Heart left ventricle (tissue), 16 donors: ENCODE measurements around the gene MMP13. TPM values are rescaled to one million over a fixed set of nuclear protein-coding genes. Genes with fewer than 3 reads are reported as not detected.
A peak's percentile ranks its signal among the peaks of the same experiment; 100 is the strongest.
"Not testable (repeated sequence)": the region's sequence is repeated elsewhere in the genome, so short reads cannot be mapped to it uniquely, and the experiment has no call there.

Experiments used
- ATAC-seq, 4 donors: fragments of 200-7000 bp; cut with Tn5 transposase; one replicate each; pipeline ENCODE4 v1.9.1; 2020 to 2022; ENCODE audit warnings: moderate library complexity in 4 of 4, mild to moderate bottlenecking in 3 of 4, moderate number of reproducible peaks in 1 of 4
- DNase-seq, 5 donors: peaks; one replicate each; pipeline ENCODE4 v3.0.0-alpha.2; 2020
- H3K27ac ChIP-seq, 12 donors: fragments of 200-600 bp; sonication (generic) in 4 of 12; one replicate each; pipeline versions ENCODE4 v1.5.0 to v1.8.0; 2016 to 2022; ENCODE audit warnings: mild to moderate bottlenecking in 2 of 12
- H3K27me3 ChIP-seq, 9 donors: fragments of 200-600 bp; sonication (generic) in 2 of 9; one replicate each; pipeline versions ENCODE4 v1.5.1 to v1.8.0; 2016 to 2022; ENCODE audit warnings: mild to moderate bottlenecking in 3 of 9
- H3K36me3 ChIP-seq, 9 donors: fragments of 200-600 bp; sonication (generic) in 2 of 9; one replicate each; pipeline versions ENCODE4 v1.5.0 to v1.8.0; 2018 to 2022; ENCODE audit warnings: mild to moderate bottlenecking in 2 of 9
- H3K4me1 ChIP-seq, 12 donors: fragments of 200-600 bp; sonication (generic) in 4 of 12; one replicate each; pipeline versions ENCODE4 v1.5.0 to v1.8.0; 2016 to 2022; ENCODE audit warnings: mild to moderate bottlenecking in 3 of 12
- H3K4me3 ChIP-seq, 12 donors: fragments of 200-600 bp; sonication (generic) in 4 of 12; one replicate each; pipeline versions ENCODE4 v1.5.0 to v1.8.0; 2017 to 2022; ENCODE audit warnings: mild to moderate bottlenecking in 9 of 12, moderate library complexity in 4 of 12
- H3K9me3 ChIP-seq, 12 donors: fragments of 200-600 bp; sonication (generic) in 4 of 12; one replicate each; pipeline versions ENCODE4 v1.5.0 to v1.8.0; 2016 to 2022; ENCODE audit warnings: mild to moderate bottlenecking in 1 of 12
- POLR2A ChIP-seq, 2 donors: fragments of 450-650 bp; IDR thresholded peaks; one replicate each; pipeline ENCODE4 v1.6.1; 2017; ENCODE audit warnings: antibody characterized with exemption in 2 of 2, mild to moderate bottlenecking in 2 of 2, moderate library complexity in 2 of 2
- WGBS, 4 donors: extraction: QIAGEN DNeasy Blood & Tissue Kit in 2 of 4; methylation state at CpG; one replicate each; pipeline versions ENCODE4 v1.1.5 to v1.1.7; 2013 to 2018; 5-methylcytosine and 5-hydroxymethylcytosine counted together
- intact Hi-C, 10 donors: fragments of 100-400 bp; cut with DNase I; formaldehyde crosslinking; loops; one replicate each; pipeline versions ENCODE4 v1.11.1 to v1.14.2; 2022
- polyA plus RNA-seq, 2 donors: library from polyadenylated mRNA; stranded (reverse); fragments of 200-250 nt; gene quantifications; one replicate each; pipeline ENCODE4 v1.2.3, GENCODE V29; 2013
- total RNA-seq, 9 donors: library from RNA; depleted of rRNA in 2 of 9; stranded (reverse); fragments of >200 nt in 2 of 9; fragmentation: NEBNext Ultra II Directional in 3 of 9; extraction: Animal tissue kit (Norgen Biotek cat#: 25700) in 3 of 9; gene quantifications; one replicate each; pipeline versions ENCODE4 v1.1.0 to v1.2.4, GENCODE V29; 2016 to 2023
- TF ChIP-seq, protein P1 (sequence below), 12 donors: fragments of 200-600 bp; sonication (generic) in 4 of 12; IDR thresholded peaks; one replicate each; pipeline versions ENCODE4 v1.5.0 to v1.8.0; 2018 to 2022; ENCODE audit warnings: antibody characterized with exemption in 12 of 12, mild to moderate bottlenecking in 5 of 12
- donor health status: ischemic (EF 13 %, LVEDD 7.1; RV severe dilation, severe dysfunction).
- donor health status: healthy with polysubstance abuse.
- donor health status: DM: no; HTN: yes; CAD: no.
- donor health status: DM: no; HTN: no; CAD: no.
- donor health status: ischemic (EF 25% LVEDD 6.9; RV normal size, moderate dysfunction).
- donor health status: ischemic (EF 25% LVEDD 5.7; RV mildly dilated, moderate dysfunction).
- donor health status: healthy.
- donor health status: DM: yes; HTN: yes; CAD: no.
- donor health status: ischemic (EF 35%, LVEDD 5.7; RV mildly dilated, moderate dysfunction).
- donor health status: nonischemic (EF 11% LVEDD 7.7; RV severe dilation, severe dysfunction).
- donor health status: DM: yes; HTN: yes; CAD: no.
- donor health status: PGD.
- donor health status: ischemic (EF 29% LVEDD 5.4; RV normal size, mild dysfunction).
- donor health status: nonischemic (EF 23%, LVEDD 6.1; RV moderate dilation, normal function).

Gene MMP13
- total and polyA plus RNA-seq, 11 donors: not detected

GRCh38 chr11:102915044-102915375, 40.5 kb downstream of the MMP13 start:
- Histone ChIP-seq H3K9me3 (no peaks in the 10 kb centered on the region), H3K4me3 (no peak overlapping the region), H3K27me3 (peaks cover 0 to 18% (median 0%) of the 10 kb centered on the region in 9 donors), H3K36me3 (no peaks in the 10 kb centered on the region), H3K27ac (peak overlapping the region in 1 of 12 donors; percentile 51), H3K4me1 (no peaks in the 10 kb centered on the region)
- intact Hi-C loops: no loop called here
- TF ChIP-seq, protein P1, sequence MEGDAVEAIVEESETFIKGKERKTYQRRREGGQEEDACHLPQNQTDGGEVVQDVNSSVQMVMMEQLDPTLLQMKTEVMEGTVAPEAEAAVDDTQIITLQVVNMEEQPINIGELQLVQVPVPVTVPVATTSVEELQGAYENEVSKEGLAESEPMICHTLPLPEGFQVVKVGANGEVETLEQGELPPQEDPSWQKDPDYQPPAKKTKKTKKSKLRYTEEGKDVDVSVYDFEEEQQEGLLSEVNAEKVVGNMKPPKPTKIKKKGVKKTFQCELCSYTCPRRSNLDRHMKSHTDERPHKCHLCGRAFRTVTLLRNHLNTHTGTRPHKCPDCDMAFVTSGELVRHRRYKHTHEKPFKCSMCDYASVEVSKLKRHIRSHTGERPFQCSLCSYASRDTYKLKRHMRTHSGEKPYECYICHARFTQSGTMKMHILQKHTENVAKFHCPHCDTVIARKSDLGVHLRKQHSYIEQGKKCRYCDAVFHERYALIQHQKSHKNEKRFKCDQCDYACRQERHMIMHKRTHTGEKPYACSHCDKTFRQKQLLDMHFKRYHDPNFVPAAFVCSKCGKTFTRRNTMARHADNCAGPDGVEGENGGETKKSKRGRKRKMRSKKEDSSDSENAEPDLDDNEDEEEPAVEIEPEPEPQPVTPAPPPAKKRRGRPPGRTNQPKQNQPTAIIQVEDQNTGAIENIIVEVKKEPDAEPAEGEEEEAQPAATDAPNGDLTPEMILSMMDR (IDR thresholded peaks at IDR 0.05): peak in 1 of 12 donors; percentile 3
- TF ChIP-seq POLR2A (IDR thresholded peaks at IDR 0.05): no peak
- ATAC-seq (no peak), DNase-seq (no peak)

- intact Hi-C loops: no loop called here
- ATAC-seq: peak in 2 of 4 donors; percentile 18 to 42
- DNase-seq: no peak
- peaks cover 0 to 18% (median 0%) of the 10 kb centered on the region in 9 donors for H3K27me3 ChIP-seq
- H3K4me1 ChIP-seq: no peaks in the 10 kb centered on the region
- 30 to 39% (median 32%) methylated on average over 3 of the region's 3 CpGs for WGBS, 4 donors
- H3K9me3 ChIP-seq: no peaks in the 10 kb centered on the region
- H3K27ac ChIP-seq: peak overlapping the region in 1 of 12 donors; percentile 38
- no peaks in the 10 kb centered on the region for H3K36me3 ChIP-seq
- TF ChIP-seq, protein P1 (IDR thresholded peaks at IDR 0.05): peak in 11 of 12 donors; percentile 25 to 54 (median 38)
- TF ChIP-seq POLR2A (IDR thresholded peaks at IDR 0.05): no peak
- H3K4me3 ChIP-seq: no peak overlapping the region
Measured at GRCh38 chr11:102914238-102915043, 41.1 kb downstream of the MMP13 start.

- TF ChIP-seq, protein P1 (IDR thresholded peaks at IDR 0.05): no peak
- TF ChIP-seq POLR2A (IDR thresholded peaks at IDR 0.05): no peak
- intact Hi-C loops: no loop called here
- Histone ChIP-seq H3K9me3 (no peaks in the 10 kb centered on the region), H3K27me3 (peaks cover 0 to under 1% (median 0%) of the 10 kb centered on the region in 9 donors), H3K27ac (peak overlapping the region in 1 of 12 donors; percentile 24), H3K36me3 (no peaks in the 10 kb centered on the region), H3K4me1 (no peaks in the 10 kb centered on the region), H3K4me3 (no peak overlapping the region)
- ATAC-seq (no peak), DNase-seq (no peak)
- 65 to 77% (median 71%) methylated on average over 2 of the region's 2 CpGs for WGBS, 4 donors
Measured at GRCh38 chr11:102912482-102912830, 43.1 kb downstream of the MMP13 start.

DNA sequence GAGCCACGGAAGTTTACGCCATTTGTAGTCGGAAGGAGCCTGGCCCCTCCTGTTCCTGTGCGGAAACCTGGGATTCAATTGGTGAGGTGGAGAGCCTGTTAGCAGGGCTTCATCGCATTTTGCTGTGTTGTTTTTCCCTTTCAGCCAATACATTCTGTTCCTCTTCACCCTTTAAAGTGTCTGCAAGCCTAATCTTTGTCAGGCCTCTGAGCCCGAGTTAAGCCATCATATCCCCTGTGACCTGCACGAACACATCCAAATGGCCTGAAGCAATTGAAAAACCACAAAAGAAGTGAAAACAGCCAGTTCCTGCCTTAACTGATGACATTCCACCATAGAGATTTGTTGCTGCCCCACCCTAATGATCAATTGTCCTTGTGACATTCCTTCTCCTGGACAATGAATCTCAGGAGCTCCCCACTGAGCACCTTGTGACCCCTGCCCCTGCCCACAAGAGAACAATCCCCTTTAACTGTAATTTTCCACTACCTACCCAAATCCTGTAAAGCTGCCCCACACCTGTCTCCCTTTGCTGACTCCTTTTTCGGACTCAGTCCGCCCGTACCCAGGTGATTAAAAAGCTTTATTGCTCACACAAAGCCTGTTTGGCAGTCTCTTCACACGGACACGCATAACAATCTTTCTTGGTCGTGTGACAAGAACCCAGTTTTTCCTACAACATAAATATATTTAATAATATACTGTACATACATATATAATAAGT, 43.6 kb downstream of the MMP13 start:
- 88 to 92% (median 90%) methylated on average over 13 of the region's 13 CpGs for WGBS, 4 donors
- Histone ChIP-seq H3K27me3 (no peaks in the 10 kb centered on the region), H3K4me1 (no peaks in the 10 kb centered on the region), H3K36me3 (no peaks in the 10 kb centered on the region), H3K4me3 (no peak overlapping the region), H3K9me3 (no peaks in the 10 kb centered on the region), H3K27ac (peak overlapping the region in 1 of 12 donors; percentile 24)
- no peak for DNase-seq
- TF ChIP-seq POLR2A (IDR thresholded peaks at IDR 0.05): no peak
- TF ChIP-seq, protein P1 (IDR thresholded peaks at IDR 0.05): no peak
- intact Hi-C loops: no loop called here
- no peak for ATAC-seq

DNA sequence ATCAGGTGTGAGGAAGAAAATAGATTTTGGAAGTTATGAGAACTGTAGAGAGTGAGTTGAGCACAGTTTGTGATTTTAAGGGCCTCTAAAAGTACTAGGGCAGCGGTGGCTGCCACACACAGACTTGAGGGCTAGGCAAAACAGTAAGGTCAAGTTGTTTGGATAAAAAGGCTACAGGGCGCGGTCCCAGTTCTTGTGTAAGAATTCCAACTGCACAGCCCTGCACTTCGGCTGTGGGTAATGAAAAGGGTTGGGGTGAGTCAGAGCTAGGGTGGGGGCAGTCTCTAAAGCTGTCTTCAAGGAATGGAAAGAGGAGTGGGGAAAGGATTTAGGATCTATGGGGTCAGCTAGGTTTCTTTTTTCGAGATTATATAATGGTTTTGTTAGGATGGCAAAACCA, 49.7 kb downstream of the MMP13 start:
- intact Hi-C loops, H3K36me3 ChIP-seq, DNase-seq, ATAC-seq, H3K27me3 ChIP-seq, H3K9me3 ChIP-seq, H3K4me1 ChIP-seq, H3K4me3 ChIP-seq, H3K27ac ChIP-seq: not testable (repeated sequence)
- WGBS, 4 donors: 83 to 91% (median 85%) methylated on average over 5 of the region's 5 CpGs

- WGBS, 4 donors: 72 to 86% (median 73%) methylated on average over 5 of the region's 5 CpGs
- DNase-seq, H3K4me3 ChIP-seq, ATAC-seq, H3K36me3 ChIP-seq, H3K27ac ChIP-seq, H3K9me3 ChIP-seq, H3K27me3 ChIP-seq, H3K4me1 ChIP-seq, intact Hi-C loops: not testable (repeated sequence)
Measured at GRCh38 chr11:102903895-102904294, 51.6 kb downstream of the MMP13 start.
